H1 (cell line): Measurements from ENCODE around the gene DPP10. TPM values are rescaled to one million over a fixed set of nuclear protein-coding genes. Genes with fewer than 3 reads are reported as not detected.

Source experiments
- CTCF ChIA-PET: fragments of 300-600 bp; sonication (Branson Sonifier 250); formaldehyde crosslinking; loops from one replicate; lab custom pipeline; 2021; ENCODE audit not compliant: partially characterized antibody; lab: Charles Lee
- POLR2A ChIA-PET: fragments of 300-600 bp; sonication (Branson Sonifier 250); formaldehyde crosslinking; loops from one replicate; lab custom pipeline; 2021; ENCODE audit warnings: inconsistent platforms; ENCODE audit not compliant: partially characterized antibody; lab: Charles Lee
- DNase-seq, 2 experiments: peaks; one replicate each; pipeline versions ENCODE4 v3.0.0 to v3.0.0-alpha.2; 2010 to 2022; ENCODE audit warnings: low spot score in 2 of 2, low read depth in 1 of 2, mixed read lengths in 1 of 2
- FAIRE-seq: peaks from 2 replicates; lab custom pipeline; 2011; peaks lifted over from hg19 to GRCh38; lab: Jason Lieb, UNC
- H2AFZ ChIP-seq: 2 replicates; pipeline ENCODE4 v1.8.1; 2012; ENCODE audit warnings: low read length, inconsistent platforms
- H2AK5ac ChIP-seq: 2 replicates; pipeline ENCODE4 v1.6.1; 2013; ENCODE audit warnings: low read depth, low read length
- H2BK120ac ChIP-seq: replicated peaks from 2 replicates; pipeline ENCODE3; 2013; ENCODE audit warnings: low read depth, low read length, inconsistent platforms
- H2BK12ac ChIP-seq: 2 replicates; pipeline ENCODE4 v1.6.1; 2013; ENCODE audit warnings: low read depth, low read length
- H2BK15ac ChIP-seq: 2 replicates; pipeline ENCODE4 v1.6.1; 2013; ENCODE audit warnings: low read length
- H2BK20ac ChIP-seq: 2 replicates; pipeline ENCODE4 v1.6.1; 2013; ENCODE audit warnings: low read length
- H2BK5ac ChIP-seq: 2 replicates; pipeline ENCODE4 v1.6.1; 2013; ENCODE audit warnings: low read depth, low read length
- H3K14ac ChIP-seq: 2 replicates; pipeline ENCODE4 v1.6.1; 2013; ENCODE audit warnings: inconsistent platforms; ENCODE audit not compliant: insufficient read length
- H3K18ac ChIP-seq: 2 replicates; pipeline ENCODE4 v1.6.1; 2013; ENCODE audit warnings: low read length; ENCODE audit errors: extremely low read depth
- H3K23ac ChIP-seq: 2 replicates; pipeline ENCODE4 v1.6.1; 2013; ENCODE audit warnings: inconsistent platforms; ENCODE audit not compliant: insufficient read length
- H3K23me2 ChIP-seq: 2 replicates; pipeline ENCODE4 v1.6.1; 2013; ENCODE audit warnings: low read depth, low read length
- H3K27ac ChIP-seq: 2 replicates; pipeline ENCODE4 v1.6.1; 2011; ENCODE audit warnings: low read depth, low read length, inconsistent platforms
- H3K27me3 ChIP-seq, 4 experiments: replicated peaks in 1 of 4; 1 replicate in 1 of 4; 2 replicates in 3 of 4; pipeline versions ENCODE4 v1.6.1 to v1.8.1; 2011 to 2013; ENCODE audit warnings: low read length in 3 of 4, mild to moderate bottlenecking in 3 of 4, inconsistent platforms in 2 of 4, mixed read lengths in 2 of 4, moderate library complexity in 1 of 4; ENCODE audit not compliant: control insufficient read depth in 3 of 4, insufficient read depth in 3 of 4; ENCODE audit errors: extremely low read depth in 1 of 4
- H3K36me3 ChIP-seq, 4 experiments: 2 replicates each; pipeline versions ENCODE4 v1.6.1 to v1.8.1; 2011 to 2013; ENCODE audit warnings: mild to moderate bottlenecking in 4 of 4, low read length in 3 of 4, moderate library complexity in 2 of 4, control low read depth in 1 of 4, inconsistent platforms in 1 of 4; ENCODE audit not compliant: insufficient read depth in 4 of 4, control insufficient read depth in 2 of 4
- H3K4ac ChIP-seq: replicated peaks from 2 replicates; pipeline ENCODE3; 2013; ENCODE audit warnings: low read length, low read depth, mixed read lengths, inconsistent platforms; ENCODE audit not compliant: insufficient read length
- H3K4me1 ChIP-seq, 4 experiments: replicated peaks in 1 of 4; 1 replicate in 1 of 4; 2 replicates in 3 of 4; pipeline versions ENCODE4 v1.6.1 to v1.8.1; 2011 to 2013; ENCODE audit warnings: low read length in 3 of 4, inconsistent platforms in 2 of 4, mixed read lengths in 1 of 4; ENCODE audit not compliant: insufficient read depth in 4 of 4, control insufficient read depth in 3 of 4
- H3K4me2 ChIP-seq, 2 experiments: 2 replicates each; pipeline versions ENCODE4 v1.6.1 to v1.8.1; 2011 to 2013; ENCODE audit warnings: low read depth in 2 of 2, low read length in 2 of 2, control low read depth in 1 of 2, inconsistent platforms in 1 of 2, mild to moderate bottlenecking in 1 of 2; ENCODE audit not compliant: insufficient read depth in 1 of 2
- H3K4me3 ChIP-seq, 4 experiments: fragments of 200-600, 300-600 bp in 1 of 4; sonication (generic), shearing (Covaris generic), sonication (Bioruptor Twin) in 1 of 4; 2 replicates each; pipeline versions ENCODE4 v1.5.1 to v1.8.1; 2011 to 2016; ENCODE audit warnings: low read length in 4 of 4, low read depth in 3 of 4, control low read depth in 2 of 4, inconsistent platforms in 2 of 4, mild to moderate bottlenecking in 2 of 4, mixed read lengths in 1 of 4, moderate library complexity in 1 of 4; ENCODE audit not compliant: insufficient read depth in 2 of 4; ENCODE audit errors: extremely low read depth in 1 of 4
- H3K56ac ChIP-seq: replicated peaks from 2 replicates; pipeline ENCODE3; 2013; ENCODE audit warnings: low read depth, mild to moderate bottlenecking, mixed read lengths, low read length, inconsistent platforms; ENCODE audit not compliant: insufficient read length
- H3K79me1 ChIP-seq: 2 replicates; pipeline ENCODE4 v1.6.1; 2013; ENCODE audit warnings: low read depth, low read length, control low read depth
- H3K79me2 ChIP-seq, 2 experiments: 2 replicates each; pipeline versions ENCODE4 v1.6.1 to v1.8.1; 2012 to 2013; ENCODE audit warnings: low read length in 2 of 2, mild to moderate bottlenecking in 2 of 2, inconsistent platforms in 1 of 2; ENCODE audit not compliant: insufficient read depth in 2 of 2, control insufficient read depth in 1 of 2
- H3K9ac ChIP-seq, 4 experiments: replicated peaks in 1 of 4; 1 replicate in 1 of 4; 2 replicates in 3 of 4; pipeline versions ENCODE4 v1.6.1 to v1.8.1; 2011 to 2013; ENCODE audit warnings: low read depth in 3 of 4, low read length in 3 of 4, control low read depth in 2 of 4, mild to moderate bottlenecking in 2 of 4, moderate library complexity in 2 of 4, inconsistent platforms in 1 of 4; ENCODE audit errors: extremely low read depth in 1 of 4
- H3K9me3 ChIP-seq, 2 experiments: 2 replicates each; pipeline versions ENCODE4 v1.6.1 to v1.8.1; 2012 to 2013; ENCODE audit warnings: mild to moderate bottlenecking in 2 of 2, moderate library complexity in 2 of 2, control low read depth in 1 of 2, inconsistent platforms in 1 of 2, low read depth in 1 of 2, low read length in 1 of 2, mixed read lengths in 1 of 2; ENCODE audit not compliant: insufficient read depth in 2 of 2
- H4K20me1 ChIP-seq, 2 experiments: replicated peaks in 1 of 2; 2 replicates each; pipeline versions ENCODE3 to v1.8.1; 2011 to 2013; ENCODE audit warnings: inconsistent platforms in 2 of 2, low read length in 2 of 2, mild to moderate bottlenecking in 1 of 2; ENCODE audit not compliant: insufficient read depth in 2 of 2, control insufficient read depth in 1 of 2
- H4K5ac ChIP-seq: 2 replicates; pipeline ENCODE4 v1.6.1; 2013; ENCODE audit warnings: low read length, low read depth, mixed read lengths, inconsistent platforms; ENCODE audit not compliant: insufficient read length
- H4K8ac ChIP-seq: 2 replicates; pipeline ENCODE4 v1.8.0; 2013; ENCODE audit warnings: mild to moderate bottlenecking, moderate library complexity, low read length, inconsistent platforms; ENCODE audit not compliant: insufficient read depth; ENCODE audit errors: extremely low read depth
- H4K91ac ChIP-seq: replicated peaks from 2 replicates; pipeline ENCODE3; 2013; ENCODE audit warnings: low read length, mixed read lengths, inconsistent platforms; ENCODE audit not compliant: insufficient read length
- ATF2 ChIP-seq: IDR thresholded peaks from 2 replicates; pipeline ENCODE4 v1.6.1; 2012; ENCODE audit warnings: low read length, inconsistent platforms
- BCL11A ChIP-seq, 2 experiments: IDR thresholded peaks; one replicate each; pipeline ENCODE4 v1.6.1; 2011; ENCODE audit warnings: low read depth in 2 of 2, low read length in 2 of 2, mild to moderate bottlenecking in 2 of 2
- CBX5 ChIP-seq: fragments of 300-800, 300-1000 bp; sonication (generic); IDR thresholded peaks from 2 replicates; pipeline ENCODE4 v1.7.1; 2016; ENCODE audit warnings: antibody characterized with exemption, low read length, low read depth
- EGR1 ChIP-seq: IDR thresholded peaks from 2 replicates; pipeline ENCODE4 v1.6.1; 2011; ENCODE audit warnings: low read depth, low read length, borderline replicate concordance
- FOSL1 ChIP-seq: IDR thresholded peaks from 2 replicates; pipeline ENCODE4 v1.6.1; 2011; ENCODE audit warnings: mild to moderate bottlenecking, low read depth, low read length, moderate library complexity; ENCODE audit not compliant: insufficient read depth
- GABPA ChIP-seq: IDR thresholded peaks from 2 replicates; pipeline ENCODE4 v1.6.1; 2011; ENCODE audit warnings: mild to moderate bottlenecking, low read length, moderate library complexity, borderline replicate concordance; ENCODE audit not compliant: insufficient read depth
- KDM1A ChIP-seq: fragments of 200-600, 300-600 bp; sonication (generic); IDR thresholded peaks from 2 replicates; pipeline ENCODE4 v1.7.1; 2016; ENCODE audit warnings: mild to moderate bottlenecking, low read length, borderline replicate concordance
- MAFK ChIP-seq: IDR thresholded peaks from 2 replicates; pipeline ENCODE4 v1.6.1; 2012; ENCODE audit warnings: low read depth, mild to moderate bottlenecking, improper control_type of control experiment, low read length
- POU5F1 ChIP-seq: IDR thresholded peaks from 2 replicates; pipeline ENCODE4 v1.6.1; 2011; ENCODE audit warnings: low read depth, mild to moderate bottlenecking, low read length, moderate library complexity
- RXRA ChIP-seq: IDR thresholded peaks from 2 replicates; pipeline ENCODE4 v1.6.1; 2011; ENCODE audit warnings: low read depth, mild to moderate bottlenecking, low read length, moderate library complexity; ENCODE audit not compliant: insufficient read depth
- SIRT6 ChIP-seq: IDR thresholded peaks from one replicate; pipeline ENCODE4 v1.7.1; 2012; ENCODE audit warnings: low read length, inconsistent platforms
- SIX5 ChIP-seq: IDR thresholded peaks from 2 replicates; pipeline ENCODE4 v1.6.1; 2011; ENCODE audit warnings: mild to moderate bottlenecking, low read depth, low read length
- TBP ChIP-seq: IDR thresholded peaks from 2 replicates; pipeline ENCODE4 v1.6.1; 2011; ENCODE audit warnings: low read depth, low read length, improper control_type of control experiment
- TCF12 ChIP-seq: IDR thresholded peaks from 2 replicates; pipeline ENCODE4 v1.6.1; 2011; ENCODE audit warnings: low read depth, mild to moderate bottlenecking, low read length
- WGBS, 2 experiments: shearing (Covaris generic) in 1 of 2; methylation state at CpG; one replicate each; pipeline versions ENCODE4 v1.1.6 to v1.1.7; 2013 to 2015; ENCODE audit warnings: low lambda C conversion rate in 2 of 2, mixed read lengths in 2 of 2, inconsistent platforms in 1 of 2, low coverage in 1 of 2, missing lambda C conversion rate in 1 of 2; ENCODE audit not compliant: insufficient replicate concordance in 2 of 2, insufficient coverage in 1 of 2, insufficient read length in 1 of 2; ENCODE audit errors: extremely low coverage in 1 of 2, missing lambda C conversion rate in 1 of 2; 5-methylcytosine and 5-hydroxymethylcytosine counted together
- polyA plus RNA-seq, 7 experiments: library from polyadenylated mRNA; depleted of rRNA in 3 of 7; stranded (reverse) in 5 of 7; unstranded in 2 of 7; fragments of >200 nt in 5 of 7; fragments of 200-250 nt in 2 of 7; gene quantifications; 1 replicate in 5 of 7; 2 replicates in 1 of 7; 4 replicates in 1 of 7; pipeline versions ENCODE4 v1.2.1 to v1.2.3, GENCODE V29; 2011 to 2013; ENCODE audit warnings: missing spikeins in 2 of 7, mixed read lengths in 2 of 7
- total RNA-seq: library from RNA; stranded (reverse); fragmentation: NEBNext Ultra II Directional; extraction: Animal tissue kit (Norgen Biotek cat#: 25700); gene quantifications from 2 replicates; pipeline ENCODE4 v1.2.1, GENCODE V29; 2021

Gene DPP10
- total and polyA plus RNA-seq, 2 of the 8 experiments (the other 6 are each of a cell fraction or from before 2014, with no cell fraction given): 3.3 to 7.2 TPM

GRCh38 chr2:114926303-114926702, 483.9 kb downstream of the DPP10 start:
- Histone ChIP-seq H3K23ac (no peak overlapping the region), H3K56ac (no peak overlapping the region), H3K4ac (no peak overlapping the region), H3K4me1 (no peaks in the 10 kb centered on the region), H2BK5ac (no peak overlapping the region), H3K36me3 (no peaks in the 10 kb centered on the region), H4K5ac (no peak overlapping the region), H3K27me3 (no peaks in the 10 kb centered on the region), H3K79me1 (no peaks in the 10 kb centered on the region), H3K79me2 (no peaks in the 10 kb centered on the region), H4K91ac (no peak overlapping the region), H2AK5ac (no peak overlapping the region), H2BK12ac (no peak overlapping the region), H2AFZ (no peak overlapping the region), H3K18ac (no peak overlapping the region), H3K4me2 (no peak overlapping the region), H4K8ac (no peak overlapping the region), H3K9me3 (peaks cover 10 to 14% of the 10 kb centered on the region in 2 experiments; a peak in 3 of 4 replicates), H2BK20ac (no peak overlapping the region), H3K9ac (no peak overlapping the region), H3K27ac (no peak overlapping the region), H4K20me1 (no peaks in the 10 kb centered on the region), H2BK15ac (no peak overlapping the region), H3K14ac (no peak overlapping the region), H3K4me3 (no peak overlapping the region), H3K23me2 (no peaks in the 10 kb centered on the region), H2BK120ac (no peak overlapping the region)
- 93% methylated on average over 4 of the region's 4 CpGs; no CpG with 5 or more reads in 1 of the 2 experiments for WGBS, 2 experiments
- CTCF ChIA-PET: interaction anchor here (0.8 kb wide), 1 partner anchor 175 kb away, joined by 3 read pairs; no protein-coding TSS in a partner anchor
- DNase-seq (no peak), FAIRE-seq (no peak)
- POLR2A ChIA-PET: no interaction called here
- TF ChIP-seq GABPA: no peak
- no peak for TF ChIP-seq CBX5
- no peak for TF ChIP-seq TBP
- no peak for TF ChIP-seq POU5F1
- TF ChIP-seq ATF2: no peak
- TF ChIP-seq MAFK: no peak
- no peak for TF ChIP-seq SIRT6
- no peak for TF ChIP-seq FOSL1
- no peak for TF ChIP-seq SIX5
- TF ChIP-seq EGR1: no peak
- TF ChIP-seq TCF12: no peak
- TF ChIP-seq RXRA: no peak
- no peak for TF ChIP-seq KDM1A
- no peak for TF ChIP-seq BCL11A (IDR thresholded peaks at IDR 0.05; ENCODE audit: low read depth in 2 of 2, low read length in 2 of 2)
